ENCODE measurements around the gene CDH8. TPM values are rescaled to one million over a fixed set of nuclear protein-coding genes. Genes with fewer than 3 reads are reported as not detected.

The CDH8 gene
- total RNA-seq, 4 donors from 2014 or later = not detected

GRCh38 chr16:61671161-61671560, 365.1 kb downstream of the CDH8 start:
- Histone ChIP-seq H3K27ac (no peak overlapping the region), H3K27me3 (no peaks in the 10 kb centered on the region), H3K4me3 (replicated peaks in 1 of 3) (no peak overlapping the region), H3K4me1 (no peaks in the 10 kb centered on the region), H3K36me3 (no peaks in the 10 kb centered on the region), H3K9me3 (no peaks in the 10 kb centered on the region)
- DNase-seq = no peak
- intact Hi-C loops (cut with DNase I) = no loop called here
- TF ChIP-seq CTCF (IDR thresholded peaks at IDR 0.05) = no peak
- no peak for TF ChIP-seq POLR2A (IDR thresholded peaks at IDR 0.05)
- 76 to 77% methylated on average over 3 of the region's 3 CpGs for WGBS, 2 donors

GRCh38 chr16:61665512-61665911, 370.7 kb downstream of the CDH8 start:
- Histone ChIP-seq H3K27ac (no peak overlapping the region), H3K4me3 (replicated peaks in 1 of 3) (no peak overlapping the region), H3K4me1 (no peaks in the 10 kb centered on the region), H3K9me3 (no peaks in the 10 kb centered on the region), H3K27me3 (no peaks in the 10 kb centered on the region), H3K36me3 (no peaks in the 10 kb centered on the region)
- no peak for DNase-seq
- TF ChIP-seq POLR2A (IDR thresholded peaks at IDR 0.05) = no peak
- TF ChIP-seq CTCF (IDR thresholded peaks at IDR 0.05) = no peak
- 87 to 94% methylated on average over 1 of the region's 1 CpG for WGBS, 2 donors
- intact Hi-C loops (cut with DNase I) = no loop called here

- DNase-seq = no peak
- Histone ChIP-seq H3K4me1 (no peaks in the 10 kb centered on the region), H3K9me3 (no peaks in the 10 kb centered on the region), H3K27ac (no peak overlapping the region), H3K27me3 (no peaks in the 10 kb centered on the region), H3K36me3 (no peaks in the 10 kb centered on the region), H3K4me3 (replicated peaks in 1 of 3) (no peak overlapping the region)
- TF ChIP-seq POLR2A (IDR thresholded peaks at IDR 0.05) = no peak
- TF ChIP-seq CTCF (IDR thresholded peaks at IDR 0.05) = no peak
- intact Hi-C loops (cut with DNase I) = no loop called here
These were observed 376.3 kb downstream of the CDH8 start for GRCh38 chr16:61659936-61660335.

- no peaks in the 10 kb centered on the region for H3K9me3 ChIP-seq
These were observed 381.3 kb downstream of the CDH8 start for GRCh38 chr16:61654962-61655361.

GRCh38 chr16:61653544-61653943, 382.7 kb downstream of the CDH8 start:
- H3K9me3 ChIP-seq = no peaks in the 10 kb centered on the region
- 87 to 97% methylated on average over 7 of the region's 7 CpGs for WGBS, 2 donors
- no peak overlapping the region for H3K4me3 ChIP-seq (replicated peaks in 1 of 3)
- DNase-seq = no peak
- intact Hi-C loops (cut with DNase I) = no loop called here
- no peaks in the 10 kb centered on the region for H3K4me1 ChIP-seq
- no peaks in the 10 kb centered on the region for H3K36me3 ChIP-seq
- no peak overlapping the region for H3K27ac ChIP-seq
- no peaks in the 10 kb centered on the region for H3K27me3 ChIP-seq
- TF ChIP-seq CTCF (IDR thresholded peaks at IDR 0.05) = no peak
- no peak for TF ChIP-seq POLR2A (IDR thresholded peaks at IDR 0.05)

More at GRCh38 chr16:61654962-61655361, 381.3 kb downstream of the CDH8 start:
- H3K27me3 ChIP-seq = no peaks in the 10 kb centered on the region
- no peaks in the 10 kb centered on the region for H3K4me1 ChIP-seq
- WGBS, 2 donors = 88 to 97% methylated on average over 4 of the region's 4 CpGs
- no peak for DNase-seq
- no peaks in the 10 kb centered on the region for H3K36me3 ChIP-seq
- no peak for TF ChIP-seq CTCF (IDR thresholded peaks at IDR 0.05)
- TF ChIP-seq POLR2A (IDR thresholded peaks at IDR 0.05) = no peak
- intact Hi-C loops (cut with DNase I) = no loop called here
- H3K27ac ChIP-seq = no peak overlapping the region
- H3K4me3 ChIP-seq (replicated peaks in 1 of 3) = no peak overlapping the region

All from thyroid gland (tissue), 4 donors.